HG03575 (cell line): Measurements from ENCODE around the gene GDE1.
"Not testable (repeated sequence)": the region's sequence is repeated elsewhere in the genome, so short reads cannot be mapped to it uniquely, and the experiment has no call there.

Experiments used
- ATAC-seq: cut with Tn5 transposase; IDR thresholded peaks from one replicate; pipeline ENCODE4 v1.9.1; 2021; ENCODE audit not compliant: unreplicated experiment, insufficient number of reproducible peaks, low FRiP score; ENCODE audit errors: extremely low read depth

The GDE1 gene

GRCh38 chr16:19521471-19522396, at the start of gene GDE1:
TSS of gene GDE1 (minus strand) at chr16:19522098. CDS start at chr16:19521964, 134 bp downstream.
- peak; percentile 45 for ATAC-seq

- no peak for ATAC-seq
These were observed 45.7 kb upstream of the GDE1 start for GRCh38 chr16:19567560-19567959.

GRCh38 chr16:19566362-19566761, 44.5 kb upstream of the GDE1 start:
- no peak for ATAC-seq

- no peak for ATAC-seq
These were observed 41.5 kb upstream of the GDE1 start for GRCh38 chr16:19563377-19563776.

- ATAC-seq: no peak
These were observed 38.2 kb upstream of the GDE1 start for GRCh38 chr16:19560078-19560477.

- ATAC-seq: no peak
These were observed 37.5 kb upstream of the GDE1 start for GRCh38 chr16:19559242-19559910.

- ATAC-seq: no peak
These were observed 34.3 kb upstream of the GDE1 start for GRCh38 chr16:19555938-19556771.

- ATAC-seq: peak; percentile 76
These were observed 33.5 kb upstream of the GDE1 start, which contains the start of gene VPS35L for GRCh38 chr16:19555186-19555937. TSS of gene VPS35L (plus strand) at chr16:19555703. CDS start at chr16:19555730, 27 bp downstream.

- ATAC-seq: no peak
These were observed 27.8 kb upstream of the GDE1 start for GRCh38 chr16:19549673-19550072.

- no peak for ATAC-seq
These were observed 26.2 kb upstream of the GDE1 start for GRCh38 chr16:19548144-19548543.

- not testable (repeated sequence) for ATAC-seq
These were observed 21.5 kb upstream of the GDE1 start for GRCh38 chr16:19543278-19543996.

- no peak for ATAC-seq
These were observed 20.4 kb upstream of the GDE1 start for GRCh38 chr16:19542138-19542821.

- no peak for ATAC-seq
These were observed 18.5 kb upstream of the GDE1 start for GRCh38 chr16:19540241-19540970.

- no peak for ATAC-seq
These were observed 10.7 kb upstream of the GDE1 start for GRCh38 chr16:19532601-19533000.

GRCh38 chr16:19528666-19529065, 6.8 kb upstream of the GDE1 start:
- no peak for ATAC-seq

- ATAC-seq: no peak
These were observed 5.3 kb upstream of the GDE1 start for GRCh38 chr16:19527161-19527560.

- no peak for ATAC-seq
These were observed 3.5 kb upstream of the GDE1 start for GRCh38 chr16:19525385-19525723.
